ENCODE measurements around the gene SLC9A7. TPM values are rescaled to one million over a fixed set of nuclear protein-coding genes. Genes with fewer than 3 reads are reported as not detected.
A peak's percentile ranks its signal among the peaks of the same experiment; 100 is the strongest.
"Not testable (repeated sequence)": the region's sequence is repeated elsewhere in the genome, so short reads cannot be mapped to it uniquely, and the experiment has no call there.

SLC9A7 gene
- 4.6 TPM for polyA plus RNA-seq (2012; ENCODE audit: insufficient read depth, insufficient read length)

DNA sequence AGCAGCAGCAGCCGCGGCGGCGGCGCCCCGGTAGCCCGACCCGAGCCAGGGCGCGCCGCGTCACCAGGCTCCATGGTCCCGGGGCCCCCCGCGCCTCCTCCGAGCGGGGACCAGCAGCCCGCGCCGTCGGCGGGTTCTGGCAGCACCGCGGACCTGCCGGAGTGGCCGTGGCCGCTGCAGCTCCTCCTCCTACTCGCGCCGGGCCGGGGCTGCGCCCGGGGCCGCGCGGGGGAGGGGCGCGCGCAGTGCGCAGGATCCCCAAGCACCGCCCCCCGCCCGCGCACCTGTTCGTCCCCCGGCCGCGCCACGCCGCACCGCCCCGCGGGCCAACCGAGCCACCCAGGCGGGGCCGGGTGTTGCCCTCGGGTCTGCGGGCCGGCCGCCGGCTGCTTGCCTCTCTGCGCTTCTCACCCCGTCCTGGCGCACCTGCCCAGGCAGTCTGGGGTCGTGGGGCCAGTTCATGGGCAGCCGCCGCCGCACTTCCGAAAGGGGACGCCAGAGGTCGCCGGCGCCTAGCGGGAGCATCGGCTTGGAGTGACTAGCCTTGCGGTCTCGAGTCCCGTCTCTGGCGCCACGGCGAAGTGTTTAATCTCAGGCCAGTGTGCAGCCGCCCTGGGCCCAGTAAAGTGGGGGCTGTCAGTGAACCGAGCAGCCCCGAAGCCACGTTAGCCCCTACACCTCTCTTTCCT is at the start of gene SLC9A7:
TSS of gene SLC9A7 (minus strand) at position 163 of the 689 bp plus-strand sequence. CDS start at position 74, 89 bp downstream.
- H3K4me3 ChIP-seq (ENCODE audit: low read length): peak within 1 kb of the TSS; percentile 57
- peak; percentile 25 for DNase-seq (ENCODE audit: low read depth, low spot score)

DNA sequence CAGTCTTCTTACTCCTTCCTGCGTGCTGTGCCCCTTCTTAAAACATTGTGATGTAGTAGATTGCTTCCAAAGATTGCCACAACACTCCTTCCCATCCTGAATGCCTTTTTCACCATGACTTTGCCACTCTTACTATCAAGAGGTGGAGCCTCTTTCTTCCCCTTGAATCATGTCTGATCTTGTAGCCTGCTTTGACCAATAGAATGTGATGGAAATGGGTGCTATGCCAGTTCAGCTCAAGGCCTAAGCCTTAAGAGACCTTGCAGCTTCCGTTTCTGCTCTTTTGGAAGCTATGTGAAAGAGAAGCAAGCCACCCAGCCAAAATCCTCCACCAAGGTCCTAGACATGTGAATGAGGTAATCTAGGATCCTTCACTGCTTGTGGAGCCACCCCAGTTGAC is 46.4 kb upstream of the SLC9A7 start:
- DNase-seq (ENCODE audit: low read depth, low spot score): no peak
- H3K4me3 ChIP-seq (ENCODE audit: low read length): no peak overlapping the region

DNA sequence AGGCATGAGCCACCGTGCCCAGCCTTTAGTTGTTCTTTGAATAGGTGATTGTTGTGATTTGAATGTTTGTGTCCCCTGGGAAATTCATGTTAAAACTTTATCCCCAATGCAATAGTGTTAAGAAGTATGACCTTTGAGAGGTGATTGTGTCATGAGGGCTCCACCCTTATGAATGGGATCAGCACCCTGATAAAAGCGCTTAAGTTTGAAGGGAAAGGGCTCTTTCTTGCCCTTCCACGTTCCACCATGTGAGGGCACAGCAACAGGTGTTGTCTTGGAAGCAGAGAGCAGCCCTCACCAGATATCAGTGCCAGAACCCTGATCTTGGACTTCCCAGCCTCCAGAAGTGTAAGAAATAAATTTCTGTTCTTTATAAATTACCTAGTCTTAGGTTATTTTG is 44.2 kb upstream of the SLC9A7 start:
- no peak overlapping the region for H3K4me3 ChIP-seq (ENCODE audit: low read length)
- no peak for DNase-seq (ENCODE audit: low read depth, low spot score)

DNA sequence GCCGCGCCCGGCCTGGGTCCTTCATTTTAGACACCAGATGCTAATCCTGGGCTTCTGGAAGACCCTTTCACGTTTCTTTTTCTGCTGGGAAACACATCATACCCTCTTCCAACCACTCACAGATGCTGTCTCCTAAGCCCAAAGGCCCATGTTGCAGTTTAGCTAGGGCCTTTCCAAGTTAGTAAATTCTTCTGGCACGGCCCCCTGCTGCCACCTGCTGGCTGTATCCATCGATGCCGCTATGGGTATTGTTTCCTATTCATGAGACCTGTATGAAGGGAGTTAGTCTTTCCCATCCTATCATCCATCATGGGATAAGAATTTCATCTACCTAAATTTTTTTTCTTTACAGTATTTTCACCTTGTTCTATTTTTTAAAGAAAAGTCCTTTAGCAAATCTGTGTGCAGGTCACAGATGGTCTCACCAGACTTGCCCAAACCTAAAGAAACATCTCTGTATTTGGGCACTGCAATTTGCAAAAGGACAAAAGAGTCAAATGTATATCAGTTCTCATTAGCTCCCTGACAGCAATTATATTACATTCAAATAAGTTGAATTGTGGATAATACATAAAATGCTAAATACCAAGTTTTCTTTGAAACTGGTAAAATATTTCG is 37.8 kb upstream of the SLC9A7 start:
- DNase-seq (ENCODE audit: low read depth, low spot score): peak; percentile 39
- H3K4me3 ChIP-seq (ENCODE audit: low read length): no peak overlapping the region

DNA sequence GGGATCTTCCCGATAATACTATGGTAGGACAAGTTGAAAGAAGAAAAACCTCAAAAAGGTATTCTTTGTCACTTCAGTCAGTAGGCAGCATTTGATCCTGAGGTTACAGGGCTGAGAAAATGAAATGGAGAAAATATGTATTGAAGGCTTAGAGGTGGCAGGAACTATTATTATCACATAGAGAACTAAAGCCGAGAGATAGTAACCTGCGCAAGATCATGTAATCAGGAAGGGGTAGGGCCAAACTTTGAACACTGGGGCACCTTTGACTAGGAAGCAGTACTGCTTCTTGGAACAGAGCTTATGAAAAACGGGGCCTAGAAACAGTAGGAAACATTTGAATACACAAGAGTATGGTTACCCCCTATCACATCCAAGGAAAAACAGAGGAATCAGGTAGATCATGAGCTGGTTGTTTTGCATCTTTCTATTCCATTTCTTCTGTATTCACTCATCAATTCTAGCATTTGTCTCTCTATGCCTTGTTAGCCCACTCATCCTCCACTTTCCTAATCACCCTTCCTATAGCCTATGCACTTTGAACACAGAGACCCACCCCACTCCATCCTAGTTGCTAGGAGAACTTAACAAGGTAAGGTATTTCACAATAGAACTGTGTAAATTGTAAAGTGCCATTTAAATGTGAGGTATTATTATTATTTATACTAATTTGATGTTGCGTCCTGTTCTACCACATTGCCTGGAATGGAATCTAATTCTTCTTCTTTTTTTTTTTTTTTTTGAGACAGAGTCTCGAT is 34.6 kb upstream of the SLC9A7 start:
- no peak for DNase-seq (ENCODE audit: low read depth, low spot score)
- H3K4me3 ChIP-seq (ENCODE audit: low read length): no peak overlapping the region

DNA sequence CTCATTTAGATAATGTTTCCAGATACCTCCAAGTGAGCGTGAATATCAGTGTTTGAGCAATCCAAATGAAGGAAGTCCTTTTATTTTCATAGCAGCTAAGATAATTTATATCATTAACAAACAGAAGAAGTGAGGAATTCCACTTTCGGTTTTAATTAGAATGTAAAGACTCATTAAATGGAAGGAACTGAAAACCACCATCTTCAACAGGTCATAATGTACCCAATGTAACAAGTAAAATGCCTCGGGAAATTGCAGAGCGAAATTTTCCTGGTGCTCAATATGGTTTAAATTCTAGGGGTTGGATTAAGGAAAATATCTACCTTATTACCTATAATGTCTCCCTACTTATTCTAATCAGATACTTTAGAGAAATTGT is 33.9 kb upstream of the SLC9A7 start:
- no peak overlapping the region for H3K4me3 ChIP-seq (ENCODE audit: low read length)
- no peak for DNase-seq (ENCODE audit: low read depth, low spot score)

DNA sequence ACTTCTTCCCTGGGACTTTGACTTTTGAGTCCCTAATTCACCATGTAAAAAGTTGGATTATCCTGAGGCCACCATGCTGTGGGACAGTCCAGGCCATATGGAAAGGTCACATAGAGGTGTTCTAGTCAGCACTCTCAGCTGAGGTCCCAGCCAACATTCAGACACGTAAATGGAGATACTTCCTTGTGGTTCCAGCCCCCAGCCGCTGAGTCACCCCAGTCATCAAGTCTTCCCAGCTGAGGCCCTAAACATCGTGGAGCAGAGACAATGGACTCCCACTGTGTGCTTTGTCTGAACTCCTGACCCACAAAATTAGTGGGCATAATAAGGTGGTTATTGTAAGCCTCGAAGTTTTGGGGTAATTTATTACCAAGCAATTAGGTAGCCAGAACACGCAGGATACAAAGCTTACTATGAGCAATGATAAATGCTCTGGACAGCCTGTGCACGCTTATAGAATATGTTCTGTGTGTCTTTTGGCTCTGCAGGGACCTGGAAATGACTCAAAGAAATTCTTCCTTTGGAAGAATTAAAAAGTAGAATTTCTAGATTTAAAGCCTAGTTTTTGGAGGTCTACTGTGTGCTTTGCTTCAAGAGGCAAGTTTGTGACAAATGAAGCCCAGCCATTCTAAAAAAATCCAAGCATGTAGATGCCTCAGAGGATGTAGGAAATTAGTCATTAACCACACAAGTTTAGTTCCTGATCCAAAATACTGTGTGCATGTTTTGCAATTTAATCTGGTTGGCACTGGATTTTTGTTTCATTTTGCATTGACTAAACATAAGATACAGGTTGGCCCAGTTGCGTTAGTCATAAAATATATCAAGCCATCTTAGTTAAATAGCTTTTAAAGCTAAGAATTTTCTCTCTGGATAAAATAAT is 33.2 kb upstream of the SLC9A7 start:
- no peak for DNase-seq (ENCODE audit: low read depth, low spot score)
- H3K4me3 ChIP-seq (ENCODE audit: low read length): no peak overlapping the region

DNA sequence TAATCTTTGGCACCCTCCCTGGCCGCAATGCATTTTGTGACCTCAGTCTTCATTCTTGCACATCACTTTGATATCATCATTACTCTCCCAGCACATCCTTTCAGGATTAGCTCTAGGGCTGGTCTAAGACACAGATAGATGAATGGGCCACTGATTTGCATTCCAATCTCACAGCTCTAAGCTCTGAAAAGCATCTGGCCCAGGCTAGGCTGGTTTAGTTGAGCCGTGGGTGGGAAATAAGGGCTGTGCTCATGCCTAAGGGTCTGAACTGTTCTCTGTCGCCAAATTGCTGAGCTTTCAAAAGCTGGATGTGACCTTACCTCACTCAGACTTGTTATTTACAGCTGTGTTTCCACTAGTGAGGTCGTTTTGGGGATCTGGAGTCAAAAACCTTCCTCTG is 30.0 kb upstream of the SLC9A7 start:
- no peak overlapping the region for H3K4me3 ChIP-seq (ENCODE audit: low read length)
- DNase-seq (ENCODE audit: low read depth, low spot score): no peak

DNA sequence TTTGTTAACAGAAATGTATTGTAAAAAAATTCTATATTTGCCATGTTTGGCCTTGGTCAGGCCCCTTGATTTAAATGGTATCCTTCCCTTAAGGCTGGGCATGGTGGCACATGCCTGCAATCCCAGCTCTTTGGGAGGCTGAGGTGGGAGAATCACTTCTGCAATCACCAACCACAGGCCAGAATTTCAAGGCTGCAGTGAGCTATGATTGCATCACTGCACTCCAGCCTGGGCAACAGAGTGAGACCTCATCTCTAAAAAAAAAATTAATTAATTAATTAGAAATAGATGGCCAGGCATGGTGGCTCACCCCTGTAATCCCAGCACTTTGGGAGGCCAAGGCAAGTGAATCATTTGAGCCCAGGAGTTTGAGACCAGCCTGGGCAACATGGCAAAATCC is 25.5 kb upstream of the SLC9A7 start:
- H3K4me3 ChIP-seq (ENCODE audit: low read length); DNase-seq (ENCODE audit: low read depth, low spot score): not testable (repeated sequence)

DNA sequence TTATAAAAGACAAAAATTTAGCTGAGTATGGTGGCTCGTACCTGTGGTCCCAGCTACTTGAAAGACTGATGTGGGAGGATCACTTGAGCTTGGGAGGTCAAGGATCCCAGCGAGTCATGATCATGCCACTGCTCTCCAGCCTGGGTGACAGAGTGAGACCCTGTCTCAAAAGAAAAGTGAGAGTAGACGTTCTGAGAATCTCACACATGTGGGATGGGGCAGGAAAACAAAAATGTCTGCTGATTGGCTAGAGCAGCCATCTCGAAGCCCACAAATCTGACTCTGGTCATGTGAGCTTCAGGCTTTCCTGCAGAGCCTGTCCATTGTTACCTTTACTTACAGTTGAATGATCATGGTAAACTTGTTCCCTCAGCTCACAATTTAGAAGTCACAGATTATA is 23.1 kb upstream of the SLC9A7 start:
- no peak for DNase-seq (ENCODE audit: low read depth, low spot score)
- no peak overlapping the region for H3K4me3 ChIP-seq (ENCODE audit: low read length)

DNA sequence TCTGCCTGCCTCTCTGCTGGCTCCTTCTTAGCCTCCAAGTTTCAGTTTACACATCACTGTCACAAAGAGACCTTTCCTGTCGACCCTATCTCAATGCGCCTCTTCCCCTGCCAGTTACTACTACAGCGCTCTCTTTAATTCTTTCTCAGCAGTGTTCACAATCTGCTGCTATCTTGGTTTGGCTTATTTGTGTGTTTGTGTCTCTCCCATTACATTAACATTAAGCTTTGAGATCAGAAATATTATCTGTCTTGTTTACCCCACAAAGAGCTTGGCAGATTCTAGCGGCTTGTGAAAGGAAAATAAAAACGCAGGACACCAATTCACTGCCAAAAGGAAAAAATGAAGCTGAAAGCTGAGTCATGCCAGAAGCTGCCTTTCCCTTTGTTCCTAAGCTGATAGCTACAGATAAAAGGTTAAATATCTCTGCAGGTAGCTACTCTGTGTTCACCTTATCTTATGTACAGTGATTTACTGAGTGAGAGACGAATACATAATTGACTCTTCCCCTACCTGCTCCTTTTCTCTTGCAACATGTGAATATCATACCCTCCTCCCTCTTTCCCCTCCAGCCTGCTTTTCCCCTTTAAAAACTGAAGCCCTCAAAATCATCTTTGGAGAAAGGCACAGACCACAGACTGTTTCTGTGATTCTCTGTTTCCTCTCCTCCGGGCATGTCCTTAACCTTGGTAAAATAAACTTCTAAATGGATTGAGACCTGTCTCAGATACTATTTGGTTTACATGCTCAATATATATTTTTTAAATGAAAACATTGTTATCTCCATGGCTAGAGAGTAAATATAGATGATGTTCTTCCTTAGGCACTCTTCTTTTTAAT is 19.3 kb upstream of the SLC9A7 start:
- DNase-seq (ENCODE audit: low read depth, low spot score): no peak
- no peak overlapping the region for H3K4me3 ChIP-seq (ENCODE audit: low read length)

DNA sequence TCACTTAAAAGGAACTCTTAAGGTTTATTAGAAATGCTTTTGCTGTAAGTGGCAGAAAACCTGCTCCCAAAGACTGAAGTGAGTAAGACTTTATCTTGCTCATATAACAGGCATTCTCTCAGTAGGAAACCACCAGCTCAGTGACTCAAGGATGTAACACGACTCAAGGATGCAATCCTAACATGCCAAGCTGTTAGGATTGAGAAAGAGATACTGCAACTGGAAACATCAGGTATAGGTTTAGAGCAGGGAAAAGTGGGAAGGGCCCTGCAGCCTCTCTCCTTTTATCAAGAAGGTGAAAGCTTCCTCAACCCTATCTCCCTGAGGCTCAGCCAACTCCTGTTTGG is 11.9 kb upstream of the SLC9A7 start:
- H3K4me3 ChIP-seq (ENCODE audit: low read length): no peak overlapping the region

DNA sequence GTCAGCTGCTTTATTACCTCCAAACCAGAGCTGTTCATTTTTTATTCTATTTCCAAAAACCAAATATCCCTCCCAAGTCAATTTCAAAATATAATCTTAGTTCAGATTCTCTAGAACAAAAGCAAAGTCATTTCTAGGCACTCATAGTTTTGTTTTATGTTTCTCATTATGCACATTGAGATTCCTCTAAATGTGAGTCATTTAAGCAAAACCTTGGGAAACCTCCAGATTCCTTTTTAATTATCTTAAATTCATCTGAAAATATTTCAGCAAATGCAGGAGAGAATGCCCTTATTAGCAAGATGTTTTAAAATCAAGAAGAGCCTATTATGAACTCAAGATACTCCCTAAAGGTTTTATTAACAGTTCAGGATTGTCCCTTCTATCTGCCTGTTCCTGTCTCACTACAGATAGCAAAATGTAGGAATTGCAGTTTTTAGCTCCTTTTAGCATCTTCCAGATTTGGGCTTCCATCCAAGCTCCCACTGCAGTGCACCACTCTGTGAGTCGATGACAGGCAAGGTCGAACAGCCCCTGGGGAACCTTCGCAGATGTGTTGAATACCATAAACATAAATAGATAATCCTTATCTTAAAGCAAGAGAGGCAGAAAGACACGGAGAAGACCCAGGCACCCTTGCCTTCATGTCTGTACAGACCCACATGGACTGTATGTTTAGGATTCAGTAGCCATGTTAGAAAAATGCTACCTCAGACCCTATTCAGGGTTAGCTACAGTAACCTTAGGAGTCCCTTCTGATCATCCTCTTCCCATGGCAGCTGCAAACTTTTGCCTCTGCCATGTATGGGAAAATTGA is 11.3 kb upstream of the SLC9A7 start:
- H3K4me3 ChIP-seq (ENCODE audit: low read length): no peak overlapping the region
- no peak for DNase-seq (ENCODE audit: low read depth, low spot score)

More for the DNA sequence above, 11.9 kb upstream of the SLC9A7 start:
- DNase-seq (ENCODE audit: low read depth, low spot score): no peak

DNA sequence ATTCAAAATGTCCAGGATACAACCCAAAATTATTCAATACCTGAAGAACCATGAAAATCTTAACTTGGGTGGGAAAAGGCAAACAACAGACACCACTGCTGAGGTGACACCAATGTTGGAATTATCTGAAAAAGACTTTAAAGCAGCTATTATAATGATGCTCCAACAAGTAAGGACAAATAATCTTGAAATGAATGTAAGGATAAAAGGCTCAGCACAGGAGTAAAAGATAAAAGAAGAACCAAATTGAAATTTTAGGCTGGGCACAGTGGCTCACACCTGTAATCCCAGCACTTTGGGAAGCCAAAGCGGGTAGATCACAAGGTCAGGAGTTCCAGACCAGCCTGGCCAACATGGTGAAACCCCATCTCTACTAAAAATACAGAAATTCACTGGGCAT is 4.0 kb upstream of the SLC9A7 start:
- H3K4me3 ChIP-seq (ENCODE audit: low read length): no peak overlapping the region
- no peak for DNase-seq (ENCODE audit: low read depth, low spot score)

DNA sequence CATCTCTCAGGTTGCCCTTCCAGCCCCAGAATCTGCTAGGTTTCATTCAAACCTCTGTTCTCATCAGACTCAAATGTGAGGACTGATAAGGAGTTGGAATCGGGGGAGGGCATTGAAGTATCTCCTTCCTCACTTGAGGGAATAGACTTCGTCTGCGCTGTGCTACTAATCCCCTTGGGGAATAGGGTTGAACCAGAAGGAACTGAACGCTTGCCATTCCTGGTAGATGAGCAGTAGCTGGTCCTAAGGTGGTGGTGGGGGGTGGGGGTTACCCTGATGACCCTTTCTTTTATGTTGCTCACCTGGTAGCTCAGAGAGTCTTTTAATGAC is 692 bp upstream of the SLC9A7 start:
- peak overlapping the region; percentile 57 for H3K4me3 ChIP-seq (ENCODE audit: low read length)
- no peak for DNase-seq (ENCODE audit: low read depth, low spot score)

DNA sequence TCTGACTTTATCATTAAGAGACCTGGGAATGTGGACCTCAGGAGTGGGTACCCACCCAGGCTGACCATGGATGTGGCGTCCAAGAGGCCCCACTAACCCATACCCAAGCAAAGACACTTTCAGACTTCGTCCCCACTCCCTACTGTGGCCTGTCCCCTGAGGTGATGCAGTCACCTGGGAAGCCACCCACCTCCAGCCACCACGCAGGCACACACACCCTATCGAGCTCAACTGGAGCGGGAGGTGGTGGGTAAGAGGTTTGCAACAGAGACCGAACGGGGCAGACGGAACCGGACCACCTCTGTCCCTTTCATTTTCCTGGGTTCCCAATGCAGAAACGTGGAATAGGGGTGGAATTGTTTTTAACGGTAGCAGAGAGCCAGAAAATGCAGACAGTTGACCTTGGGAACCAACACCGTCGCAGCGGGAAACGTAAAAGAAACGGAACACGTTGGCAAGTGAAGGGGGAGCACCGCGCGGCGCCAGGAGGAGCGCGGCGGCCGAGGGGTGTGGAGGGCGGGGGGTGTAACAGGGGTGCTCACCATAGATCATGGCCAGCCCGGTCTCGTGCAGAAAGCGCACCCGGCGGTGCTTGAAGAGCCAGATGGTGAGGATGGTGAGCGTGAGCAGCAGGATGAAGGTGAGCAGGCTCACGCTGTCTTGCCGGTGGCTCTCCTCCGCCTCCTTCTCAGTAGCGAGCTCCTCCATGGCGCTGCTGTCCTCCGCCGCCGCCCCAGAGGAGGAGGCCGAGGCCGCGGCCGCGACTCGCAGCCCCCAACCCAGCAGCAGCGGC is 559 bp downstream of the SLC9A7 start:
- peak overlapping the region; percentile 57 for H3K4me3 ChIP-seq (ENCODE audit: low read length)
- DNase-seq (ENCODE audit: low read depth, low spot score): no peak

DNA sequence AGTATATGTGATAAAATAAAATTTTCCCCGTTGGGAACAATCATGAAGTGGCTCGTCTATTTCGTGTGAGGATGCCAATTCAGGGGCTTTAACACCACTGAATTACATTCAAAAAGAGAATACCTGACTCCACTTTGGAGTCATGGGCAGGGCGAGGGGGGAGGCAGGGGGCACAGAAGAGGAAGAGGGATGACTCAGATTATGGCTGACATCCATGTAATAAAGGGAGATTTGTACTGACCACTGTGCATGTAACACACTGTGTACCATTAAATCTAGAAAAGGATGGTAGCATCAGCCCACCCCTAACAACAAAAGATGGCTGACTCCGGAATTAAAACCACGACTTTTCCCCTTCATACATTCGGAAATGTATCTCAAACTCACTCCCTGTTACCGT is 1.3 kb downstream of the SLC9A7 start:
- no peak overlapping the region for H3K4me3 ChIP-seq (ENCODE audit: low read length)
- no peak for DNase-seq (ENCODE audit: low read depth, low spot score)

Data from Jurkat, Clone E6-1 (cell line).